Adrenal gland (tissue), 12 donors: Measurements from ENCODE around the gene NAALADL2. TPM values are rescaled to one million over a fixed set of nuclear protein-coding genes. Genes with fewer than 3 reads are reported as not detected.

Source experiments
- DNase-seq, 7 donors: peaks; one replicate each; pipeline ENCODE4 v3.0.0-alpha.2; 2019 to 2020
- H3K27ac ChIP-seq, 5 donors: fragments of 200-600 bp; sonication (generic) in 4 of 5; 1 replicate in 3 of 5; 2 replicates in 2 of 5; pipeline versions ENCODE4 v1.5.1 to v1.8.0; 2016 to 2020; ENCODE audit warnings: mild to moderate bottlenecking in 1 of 5
- H3K27me3 ChIP-seq: fragments of 200-600 bp; 2 replicates; pipeline ENCODE4 v1.8.0; 2021
- H3K36me3 ChIP-seq, 2 donors: fragments of 200-600 bp; replicated peaks in 1 of 2; 1 replicate in 1 of 2; 2 replicates in 1 of 2; pipeline versions ENCODE4 v1.5.1 to v1.8.0; 2018 to 2022
- H3K4me1 ChIP-seq, 2 donors: fragments of 200-600 bp; replicated peaks in 1 of 2; 1 replicate in 1 of 2; 2 replicates in 1 of 2; pipeline versions ENCODE4 v1.5.1 to v1.8.0; 2018 to 2021
- H3K4me3 ChIP-seq, 4 donors: fragments of 200-600 bp; sonication (generic) in 3 of 4; one replicate each; pipeline ENCODE4 v1.5.1; 2016 to 2018
- H3K9me3 ChIP-seq, 3 donors: fragments of 200-600 bp; sonication (generic) in 1 of 3; replicated peaks in 1 of 3; 1 replicate in 2 of 3; 2 replicates in 1 of 3; pipeline versions ENCODE4 v1.5.1 to v1.8.0; 2016 to 2021
- POLR2A ChIP-seq, 2 donors: fragments of 450-650 bp; IDR thresholded peaks; one replicate each; pipeline ENCODE4 v1.6.1; 2017; ENCODE audit warnings: antibody characterized with exemption in 2 of 2, mild to moderate bottlenecking in 2 of 2, moderate library complexity in 1 of 2
- WGBS, 4 donors: extraction: QIAGEN DNeasy Blood & Tissue Kit in 2 of 4; methylation state at CpG; one replicate each; pipeline versions ENCODE4 v1.1.5 to v1.1.7; 2013 to 2017; 5-methylcytosine and 5-hydroxymethylcytosine counted together
- intact Hi-C, 2 donors: fragments of 100-400 bp; cut with DNase I; formaldehyde crosslinking; loops; one replicate each; pipeline versions ENCODE4 v1.14.1 to v1.15.0; 2022 to 2023
- polyA plus RNA-seq, 3 donors: library from polyadenylated mRNA; stranded (reverse); fragments of 200-250 nt in 2 of 3; fragments of 350-450 nt in 1 of 3; fragmentation: Illumina TruSeq in 1 of 3; extraction: RNeasy Lipid Tissue Mini Kit (QIAGEN cat#74804) in 1 of 3; gene quantifications; one replicate each; pipeline ENCODE4 v1.2.3, GENCODE V29; 2013 to 2014
- total RNA-seq, 9 donors: library from RNA; depleted of rRNA in 4 of 9; stranded (reverse); fragments of >200 nt in 4 of 9; fragments of 120-200 nt in 1 of 9; fragmentation: NEBNext Ultra II Directional in 1 of 9; extraction: Animal tissue kit (Norgen Biotek cat#: 25700) in 1 of 9; gene quantifications; one replicate each; pipeline versions ENCODE4 v1.1.0 to v1.2.4, GENCODE V29; 2013 to 2023
- TF ChIP-seq, protein P1 (sequence below), 6 experiments: fragments of 450-650 bp in 4 of 6; fragments of 200-600 bp in 2 of 6; sonication (generic) in 1 of 6; IDR thresholded peaks; 1 replicate in 5 of 6; 2 replicates in 1 of 6; pipeline versions ENCODE4 v1.5.1 to v1.8.0; 2016 to 2021; ENCODE audit warnings: antibody characterized with exemption in 6 of 6, mild to moderate bottlenecking in 2 of 6, moderate library complexity in 1 of 6
- donor health status: healthy with polysubstance abuse.
- donor health status: Bipolar disorder and iron deficiency.
- donor health status: DM: yes; HTN: yes; CAD: no.
- donor health status: DM: no; HTN: no; CAD: no.
- donor health status: DM: no; HTN: no; CAD: no.
- donor health status: DM: yes; HTN: yes; CAD: no.

Gene NAALADL2
- total and polyA plus RNA-seq, 12 donors: 0.24 to 7.8 (median 4.8) TPM

DNA sequence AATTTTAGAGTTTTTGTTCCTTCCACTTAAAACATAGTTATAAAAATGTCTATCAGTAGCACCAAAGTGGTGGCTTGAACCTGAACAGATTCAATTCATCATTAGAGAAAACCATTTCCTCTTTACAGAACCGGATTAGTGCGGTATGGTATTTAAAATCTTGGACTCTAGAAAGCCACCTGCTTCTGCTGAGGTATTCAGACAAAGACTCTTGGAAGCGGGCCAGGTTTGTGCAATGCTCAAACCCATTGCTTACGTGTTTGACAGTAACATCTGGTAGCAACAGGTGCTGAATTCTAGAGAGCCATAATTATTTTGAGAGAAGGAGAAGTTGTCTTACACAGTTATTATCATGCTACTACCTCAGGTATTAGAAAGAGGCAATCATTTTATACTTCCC is 290.5 kb downstream of the NAALADL2 start:
- Histone ChIP-seq H3K27me3 (no peaks in the 10 kb centered on the region), H3K9me3 (no peaks in the 10 kb centered on the region), H3K36me3 (no peaks in the 10 kb centered on the region), H3K27ac (no peak overlapping the region), H3K4me3 (no peak overlapping the region), H3K4me1 (no peaks in the 10 kb centered on the region)
- peak in 3 of 7 donors; percentile 2 to 54 (median 20) for DNase-seq
- intact Hi-C loops: no loop called here
- TF ChIP-seq, protein P1, sequence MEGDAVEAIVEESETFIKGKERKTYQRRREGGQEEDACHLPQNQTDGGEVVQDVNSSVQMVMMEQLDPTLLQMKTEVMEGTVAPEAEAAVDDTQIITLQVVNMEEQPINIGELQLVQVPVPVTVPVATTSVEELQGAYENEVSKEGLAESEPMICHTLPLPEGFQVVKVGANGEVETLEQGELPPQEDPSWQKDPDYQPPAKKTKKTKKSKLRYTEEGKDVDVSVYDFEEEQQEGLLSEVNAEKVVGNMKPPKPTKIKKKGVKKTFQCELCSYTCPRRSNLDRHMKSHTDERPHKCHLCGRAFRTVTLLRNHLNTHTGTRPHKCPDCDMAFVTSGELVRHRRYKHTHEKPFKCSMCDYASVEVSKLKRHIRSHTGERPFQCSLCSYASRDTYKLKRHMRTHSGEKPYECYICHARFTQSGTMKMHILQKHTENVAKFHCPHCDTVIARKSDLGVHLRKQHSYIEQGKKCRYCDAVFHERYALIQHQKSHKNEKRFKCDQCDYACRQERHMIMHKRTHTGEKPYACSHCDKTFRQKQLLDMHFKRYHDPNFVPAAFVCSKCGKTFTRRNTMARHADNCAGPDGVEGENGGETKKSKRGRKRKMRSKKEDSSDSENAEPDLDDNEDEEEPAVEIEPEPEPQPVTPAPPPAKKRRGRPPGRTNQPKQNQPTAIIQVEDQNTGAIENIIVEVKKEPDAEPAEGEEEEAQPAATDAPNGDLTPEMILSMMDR (IDR thresholded peaks at IDR 0.05): no peak
- no peak for TF ChIP-seq POLR2A (IDR thresholded peaks at IDR 0.05)
- WGBS, 4 donors: 67 to 74% (median 69%) methylated on average over 4 of the region's 4 CpGs

DNA sequence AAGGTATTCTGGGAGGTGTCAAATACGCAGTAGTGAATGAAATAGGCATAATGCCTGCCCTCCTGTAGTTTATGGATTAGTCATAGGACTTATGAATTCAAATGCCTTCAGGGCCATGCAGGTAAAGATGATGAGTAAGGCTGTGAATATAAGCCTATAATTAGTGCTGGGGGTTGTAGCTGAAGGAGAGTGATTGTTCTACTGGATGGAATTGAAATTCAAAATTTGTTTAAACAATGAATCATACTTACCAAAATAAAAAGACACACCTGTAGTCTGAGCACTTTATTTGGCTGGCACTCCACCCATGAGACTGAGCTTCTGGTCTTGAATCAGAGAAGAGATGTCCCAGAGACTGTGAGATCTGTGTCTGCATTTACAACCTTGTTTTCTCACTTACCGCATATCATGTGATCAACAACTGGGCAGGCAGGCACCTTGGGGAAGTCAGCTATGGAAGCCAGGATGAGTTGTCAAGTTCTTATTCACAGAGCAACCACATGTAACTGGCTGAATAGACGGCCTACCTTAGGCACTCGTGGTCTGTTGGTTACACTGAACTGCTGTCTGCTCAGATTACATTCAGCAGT is 291.8 kb downstream of the NAALADL2 start:
- no peaks in the 10 kb centered on the region for H3K9me3 ChIP-seq
- no peak for TF ChIP-seq POLR2A (IDR thresholded peaks at IDR 0.05)
- TF ChIP-seq, protein P1 (IDR thresholded peaks at IDR 0.05): no peak
- H3K27me3 ChIP-seq: no peaks in the 10 kb centered on the region
- no peaks in the 10 kb centered on the region for H3K4me1 ChIP-seq
- no peak overlapping the region for H3K27ac ChIP-seq
- no peaks in the 10 kb centered on the region for H3K36me3 ChIP-seq
- no peak overlapping the region for H3K4me3 ChIP-seq
- intact Hi-C loops: no loop called here
- DNase-seq: peak in 1 of 7 donors; percentile 59
- 66 to 85% (median 83%) methylated on average over 4 of the region's 4 CpGs for WGBS, 4 donors

DNA sequence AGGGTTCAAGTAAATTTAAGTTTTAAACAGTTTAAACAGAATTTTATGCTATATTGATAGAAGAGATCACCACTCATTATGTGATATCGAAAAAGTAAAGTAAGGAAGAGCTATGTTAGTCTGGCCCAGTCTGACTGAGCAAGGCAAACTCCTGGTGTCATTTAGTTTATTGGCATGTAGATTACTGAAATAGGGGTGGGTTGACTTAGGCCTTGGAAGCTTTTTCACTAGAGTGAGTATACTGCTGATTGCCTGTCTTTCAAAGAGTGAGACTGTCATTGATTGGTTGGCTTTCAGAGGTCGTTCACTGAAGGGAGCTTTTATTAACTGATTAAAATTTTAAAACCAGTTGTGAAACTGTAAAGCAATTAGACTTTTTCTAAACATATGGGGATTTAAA is 294.5 kb downstream of the NAALADL2 start:
- no peaks in the 10 kb centered on the region for H3K4me1 ChIP-seq
- no peak overlapping the region for H3K27ac ChIP-seq
- no peak for TF ChIP-seq POLR2A (IDR thresholded peaks at IDR 0.05)
- TF ChIP-seq, protein P1 (IDR thresholded peaks at IDR 0.05): no peak
- no peaks in the 10 kb centered on the region for H3K36me3 ChIP-seq
- no peaks in the 10 kb centered on the region for H3K9me3 ChIP-seq
- intact Hi-C loops: no loop called here
- no peak for DNase-seq
- H3K4me3 ChIP-seq: no peak overlapping the region
- 84 to 94% (median 89%) methylated on average over 2 of the region's 2 CpGs for WGBS, 4 donors
- no peaks in the 10 kb centered on the region for H3K27me3 ChIP-seq

DNA sequence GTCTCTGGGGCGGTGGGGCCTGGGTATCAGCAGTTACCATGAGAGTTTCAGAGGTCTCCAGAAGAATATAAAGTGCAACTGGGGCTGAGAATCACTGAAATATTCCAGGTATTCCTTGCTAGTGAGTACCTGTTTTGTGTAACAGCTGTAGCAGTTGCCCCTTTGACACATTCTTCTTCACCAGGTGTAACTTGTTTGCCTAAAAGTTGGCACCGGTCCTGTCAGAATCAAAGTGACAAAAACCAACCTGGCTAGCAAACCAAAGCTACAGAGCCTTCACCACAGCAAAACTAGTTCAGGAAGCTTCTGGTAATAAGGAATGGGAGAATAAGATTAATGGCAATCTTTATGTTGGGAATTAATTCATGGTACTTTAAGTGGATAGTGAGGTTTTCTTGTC is 296.0 kb downstream of the NAALADL2 start:
- H3K27me3 ChIP-seq: no peaks in the 10 kb centered on the region
- intact Hi-C loops: no loop called here
- DNase-seq: no peak
- TF ChIP-seq, protein P1 (IDR thresholded peaks at IDR 0.05): no peak
- 82 to 100% (median 93%) methylated on average over 1 to 2 of the region's 2 CpGs for WGBS, 4 donors
- no peak overlapping the region for H3K27ac ChIP-seq
- no peak overlapping the region for H3K4me3 ChIP-seq
- no peaks in the 10 kb centered on the region for H3K36me3 ChIP-seq
- no peaks in the 10 kb centered on the region for H3K9me3 ChIP-seq
- no peaks in the 10 kb centered on the region for H3K4me1 ChIP-seq
